ENCODE results near the gene PTPRD.
A peak's percentile ranks its signal among the peaks of the same experiment; 100 is the strongest.

PTPRD gene

GRCh38 chr9:8489835-8490234 is 2123.0 kb downstream of the PTPRD start:
- H3K36me3 ChIP-seq (ENCODE audit: control insufficient read depth in 2 of 2, insufficient read depth in 1 of 2, low read length in 2 of 2), result peaks cover 0 to 6% of the 10 kb centered on the region in 2 experiments; a peak in 1 of 3 replicates
- ChIA-PET CTCF (interaction anchor here (0.6 kb wide), 1 partner anchor 13 kb away, joined by 4 read pairs; no protein-coding TSS in a partner anchor), POLR2A (no interaction called here)
- TF ChIP-seq ZNF140 (tag by site-specific recombination; IDR thresholded peaks at IDR 0.05) (no peak), ZNF211 (tag by site-specific recombination; IDR thresholded peaks at IDR 0.05; ENCODE audit: low read depth) (no peak), REST (tag by site-specific recombination; IDR thresholded peaks at IDR 0.05) (no peak), ZNF10 (tag by site-specific recombination; IDR thresholded peaks at IDR 0.05) (0 out of 2 replicates have a peak, but pooled peaks have one; percentile 38), TCF7L2 (IDR thresholded peaks at IDR 0.05; ENCODE audit: borderline replicate concordance, low read depth, low read length) (peak; percentile 71; the same call in 1 of the 2 replicates), ZNF621 (tag by site-specific recombination; IDR thresholded peaks at IDR 0.05) (no peak), ZNF48 (tag by site-specific recombination; IDR thresholded peaks at IDR 0.05) (no peak), ZNF670 (tag by site-specific recombination; IDR thresholded peaks at IDR 0.05; ENCODE audit: low read depth) (no peak), ZNF324 (tag by site-specific recombination; IDR thresholded peaks at IDR 0.05) (no peak), FEZF1 (tag by site-specific recombination; IDR thresholded peaks at IDR 0.05) (0 out of 2 replicates have a peak, but pooled peaks have one; percentile 14), ZNF514 (tag by site-specific recombination; IDR thresholded peaks at IDR 0.05) (no peak), TSHZ1 (tag by site-specific recombination; IDR thresholded peaks at IDR 0.05; ENCODE audit: borderline replicate concordance) (no peak), ZNF707 (tag by site-specific recombination; IDR thresholded peaks at IDR 0.05) (no peak), SCRT1 (tag by site-specific recombination; IDR thresholded peaks at IDR 0.05; ENCODE audit: borderline replicate concordance) (no peak), ZNF133 (tag by site-specific recombination; IDR thresholded peaks at IDR 0.05) (no peak)
- H3K4me1 ChIP-seq (ENCODE audit: control insufficient read depth, insufficient read depth, low read length), result no peaks in the 10 kb centered on the region
- H3K4me3 ChIP-seq (ENCODE audit: low read depth, low read length), result no peak overlapping the region
- H3K27ac ChIP-seq (ENCODE audit: extremely low read depth, low read depth, low read length), result no peak overlapping the region
- H3K9me3 ChIP-seq (ENCODE audit: control insufficient read depth, insufficient read depth, low read depth, low read length), result no peaks in the 10 kb centered on the region

GRCh38 chr9:8486095-8486494 is 2126.7 kb downstream of the PTPRD start:
- ChIA-PET POLR2A (no interaction called here), CTCF (interaction anchor here (0.7 to 1.3 kb wide), 4 partner anchors 130 to 439 kb away, joined by 3 to 4 read pairs (median 3); no protein-coding TSS in a partner anchor)
- Histone ChIP-seq H3K4me1 (ENCODE audit: control insufficient read depth, insufficient read depth, low read length) (no peaks in the 10 kb centered on the region), H3K27ac (ENCODE audit: extremely low read depth, low read depth, low read length) (no peak overlapping the region), H3K4me3 (ENCODE audit: low read depth, low read length) (no peak overlapping the region), H3K9me3 (ENCODE audit: control insufficient read depth, insufficient read depth, low read depth, low read length) (no peaks in the 10 kb centered on the region), H3K36me3 (ENCODE audit: control insufficient read depth in 2 of 2, insufficient read depth in 1 of 2, low read length in 2 of 2) (peaks cover 0 to 9% of the 10 kb centered on the region in 2 experiments; a peak in 1 of 3 replicates)
- TF ChIP-seq RBAK (tag by site-specific recombination; IDR thresholded peaks at IDR 0.05) (no peak), ZNF654 (tag by site-specific recombination; IDR thresholded peaks at IDR 0.05; ENCODE audit: low read depth) (peak; percentile 60), IKZF3 (tag by site-specific recombination; IDR thresholded peaks at IDR 0.05) (0 out of 2 replicates have a peak, but pooled peaks have one; percentile 30)
